HG02588 (cell line): ENCODE data around the gene KRTAP4-4.
"Not testable (repeated sequence)": the region's sequence is repeated elsewhere in the genome, so short reads cannot be mapped to it uniquely, and the experiment has no call there.

Experiments used
- ATAC-seq: cut with Tn5 transposase; IDR thresholded peaks from one replicate; pipeline ENCODE4 v1.9.1; 2021; ENCODE audit warnings: mild to moderate bottlenecking, moderate library complexity; ENCODE audit not compliant: unreplicated experiment

The KRTAP4-4 gene

GRCh38 chr17:41160648-41161047, at the start of gene KRTAP4-4:
KRTAP4-4 (minus strand) TSS chr17:41160748; CDS start chr17:41160691, 57 bp downstream.
- ATAC-seq, result no peak

- ATAC-seq, result no peak
Observed at GRCh38 chr17:41199421-41200078, 39.0 kb upstream of the KRTAP4-4 start.

- ATAC-seq, result no peak
Observed at GRCh38 chr17:41196068-41196467, 35.5 kb upstream of the KRTAP4-4 start.

- no peak for ATAC-seq
Observed at GRCh38 chr17:41190328-41190727, 29.8 kb upstream of the KRTAP4-4 start.

GRCh38 chr17:41189837-41190318, 29.3 kb upstream of the KRTAP4-4 start, which contains the start of gene KRTAP9-1:
KRTAP9-1 (plus strand) TSS chr17:41189887; CDS start chr17:41189887, 0 bp downstream.
- not testable (repeated sequence) for ATAC-seq

GRCh38 chr17:41186872-41187271, 26.3 kb upstream of the KRTAP4-4 start:
- no peak for ATAC-seq

GRCh38 chr17:41185001-41185400, 24.5 kb upstream of the KRTAP4-4 start:
- no peak for ATAC-seq

- ATAC-seq, result no peak
Observed at GRCh38 chr17:41184480-41184961, 24.0 kb upstream of the KRTAP4-4 start, which contains the start of gene KRTAP4-1. KRTAP4-1 (minus strand) TSS chr17:41184911; CDS start chr17:41184854, 57 bp downstream.

- ATAC-seq, result no peak
Observed at GRCh38 chr17:41178843-41179616, 18.5 kb upstream of the KRTAP4-4 start.

GRCh38 chr17:41178341-41178740, 17.8 kb upstream of the KRTAP4-4 start:
- no peak for ATAC-seq

- no peak for ATAC-seq
Observed at GRCh38 chr17:41177727-41178271, 17.3 kb upstream of the KRTAP4-4 start, which contains the start of gene KRTAP4-2. KRTAP4-2 (minus strand) TSS chr17:41178221; CDS start chr17:41178164, 57 bp downstream.

- no peak for ATAC-seq
Observed at GRCh38 chr17:41176744-41177387, 16.3 kb upstream of the KRTAP4-4 start.

GRCh38 chr17:41171886-41172285, 11.3 kb upstream of the KRTAP4-4 start:
- no peak for ATAC-seq

- no peak for ATAC-seq
Observed at GRCh38 chr17:41168121-41168520, 7.6 kb upstream of the KRTAP4-4 start, which contains the start of gene KRTAP4-3. KRTAP4-3 (minus strand) TSS chr17:41168221; CDS start chr17:41168172, 49 bp downstream.

- ATAC-seq, result no peak
Observed at GRCh38 chr17:41167561-41167960, 7.0 kb upstream of the KRTAP4-4 start.

GRCh38 chr17:41163828-41164227, 3.3 kb upstream of the KRTAP4-4 start:
- no peak for ATAC-seq

- not testable (repeated sequence) for ATAC-seq
Observed at GRCh38 chr17:41160190-41160589, 358 bp downstream of the KRTAP4-4 start.

- no peak for ATAC-seq
Observed at GRCh38 chr17:41153856-41154255, 6.7 kb downstream of the KRTAP4-4 start.

GRCh38 chr17:41151525-41151924, 9.0 kb downstream of the KRTAP4-4 start:
- ATAC-seq, result no peak

GRCh38 chr17:41150026-41150425, 10.5 kb downstream of the KRTAP4-4 start:
- ATAC-seq, result no peak

GRCh38 chr17:41149652-41149985, 10.9 kb downstream of the KRTAP4-4 start, which contains the start of gene KRTAP4-5:
KRTAP4-5 (minus strand) TSS chr17:41149825; CDS start chr17:41149767, 58 bp downstream.
- ATAC-seq, result no peak
